ENCODE data around the gene ANKHD1. TPM values are rescaled to one million over a fixed set of nuclear protein-coding genes. Genes with fewer than 3 reads are reported as not detected.

The ANKHD1 gene
- total and polyA plus RNA-seq, 8 donors = 104 to 148 (median 136) TPM

- intact Hi-C loops (cut with DNase I) = no loop called here
- Histone ChIP-seq H3K36me3 (peaks cover 0 to 27% of the 10 kb centered on the region in 2 donors), H3K4me1 (peaks cover 10 to 61% of the 10 kb centered on the region in 2 donors), H3K27ac (no peak overlapping the region), H3K9me3 (no peaks in the 10 kb centered on the region), H3K27me3 (no peaks in the 10 kb centered on the region), H3K4me3 (no peak overlapping the region)
- ATAC-seq = peak; percentile 96
- DNase-seq = peak in 1 of 4 donors; percentile 2
- TF ChIP-seq CTCF (IDR thresholded peaks at IDR 0.05) = no peak
Measured at GRCh38 chr5:140408750-140409241, 7.2 kb downstream of the ANKHD1 start.

GRCh38 chr5:140413230-140413629 lies 11.6 kb downstream of the ANKHD1 start:
- H3K27me3 ChIP-seq = no peaks in the 10 kb centered on the region
- H3K4me3 ChIP-seq = no peak overlapping the region
- H3K9me3 ChIP-seq = no peaks in the 10 kb centered on the region
- H3K27ac ChIP-seq = no peak overlapping the region
- peaks cover 0 to 22% of the 10 kb centered on the region in 2 donors for H3K4me1 ChIP-seq
- no peak for TF ChIP-seq CTCF (IDR thresholded peaks at IDR 0.05)
- intact Hi-C loops (cut with DNase I) = no loop called here
- DNase-seq (no peak), ATAC-seq (no peak)
- H3K36me3 ChIP-seq = peaks cover 0 to 12% of the 10 kb centered on the region in 2 donors

DNA sequence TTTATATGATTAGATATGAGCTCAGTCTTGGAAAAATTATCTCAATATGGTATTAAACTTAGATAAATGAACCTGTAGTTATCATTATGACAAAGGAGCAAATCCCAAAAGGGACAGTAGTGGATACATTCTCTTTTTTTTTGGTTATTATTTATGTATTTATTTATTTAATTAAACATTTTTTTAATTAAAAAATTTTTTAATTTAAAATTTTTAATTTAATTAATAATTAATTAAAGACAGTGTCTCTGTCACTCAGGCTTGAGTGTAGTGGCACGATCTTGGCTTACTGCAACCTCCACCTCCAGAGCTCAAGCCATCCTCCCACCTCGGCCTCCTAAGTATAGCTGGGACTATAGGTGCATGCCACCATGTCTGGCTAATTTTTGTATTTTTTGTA lies 15.6 kb downstream of the ANKHD1 start:
- Histone ChIP-seq H3K9me3 (no peaks in the 10 kb centered on the region), H3K4me1 (peaks cover 0 to 18% of the 10 kb centered on the region in 2 donors), H3K36me3 (peaks cover 0 to 9% of the 10 kb centered on the region in 2 donors), H3K27me3 (no peaks in the 10 kb centered on the region), H3K4me3 (no peak overlapping the region), H3K27ac (no peak overlapping the region)
- ATAC-seq (no peak), DNase-seq (no peak)
- intact Hi-C loops (cut with DNase I) = no loop called here
- no peak for TF ChIP-seq CTCF (IDR thresholded peaks at IDR 0.05)

GRCh38 chr5:140418862-140419520 lies 17.4 kb downstream of the ANKHD1 start:
- Histone ChIP-seq H3K27ac (no peak overlapping the region), H3K4me3 (no peak overlapping the region), H3K27me3 (no peaks in the 10 kb centered on the region), H3K4me1 (peaks cover 0 to 14% of the 10 kb centered on the region in 2 donors), H3K9me3 (no peaks in the 10 kb centered on the region), H3K36me3 (peaks cover 0 to 8% of the 10 kb centered on the region in 2 donors)
- intact Hi-C loops (cut with DNase I) = no loop called here
- TF ChIP-seq CTCF (IDR thresholded peaks at IDR 0.05) = no peak
- ATAC-seq = no peak
- no peak for DNase-seq

GRCh38 chr5:140420226-140420570 lies 18.6 kb downstream of the ANKHD1 start:
- no peak for TF ChIP-seq CTCF (IDR thresholded peaks at IDR 0.05)
- DNase-seq = no peak
- Histone ChIP-seq H3K4me1 (peaks cover 0 to 14% of the 10 kb centered on the region in 2 donors), H3K36me3 (peaks cover 0 to 4% of the 10 kb centered on the region in 2 donors), H3K27ac (no peak overlapping the region), H3K4me3 (no peak overlapping the region), H3K9me3 (no peaks in the 10 kb centered on the region), H3K27me3 (no peaks in the 10 kb centered on the region)
- intact Hi-C loops (cut with DNase I) = no loop called here
- ATAC-seq = no peak

All from left lung (tissue), 10 donors.